ENCODE data around the gene ANKRD13D.
A peak's percentile ranks its signal among the peaks of the same experiment; 100 is the strongest.

The ANKRD13D gene

GRCh38 chr11:67275606-67276409, 13.3 kb upstream of the ANKRD13D start:
- no peaks in the 10 kb centered on the region for H3K9me3 Mint-ChIP-seq
- peaks cover 47% of the 10 kb centered on the region for H3K36me3 Mint-ChIP-seq (ENCODE audit: low read depth)
- H3K4me1 Mint-ChIP-seq (ENCODE audit: low read depth), result peaks cover 61% of the 10 kb centered on the region
- H3K27ac Mint-ChIP-seq, result peak overlapping the region; percentile 90
- no peaks in the 10 kb centered on the region for H3K27me3 Mint-ChIP-seq (ENCODE audit: low read depth)
- H3K4me3 Mint-ChIP-seq, result peak overlapping the region; percentile 64

DNA sequence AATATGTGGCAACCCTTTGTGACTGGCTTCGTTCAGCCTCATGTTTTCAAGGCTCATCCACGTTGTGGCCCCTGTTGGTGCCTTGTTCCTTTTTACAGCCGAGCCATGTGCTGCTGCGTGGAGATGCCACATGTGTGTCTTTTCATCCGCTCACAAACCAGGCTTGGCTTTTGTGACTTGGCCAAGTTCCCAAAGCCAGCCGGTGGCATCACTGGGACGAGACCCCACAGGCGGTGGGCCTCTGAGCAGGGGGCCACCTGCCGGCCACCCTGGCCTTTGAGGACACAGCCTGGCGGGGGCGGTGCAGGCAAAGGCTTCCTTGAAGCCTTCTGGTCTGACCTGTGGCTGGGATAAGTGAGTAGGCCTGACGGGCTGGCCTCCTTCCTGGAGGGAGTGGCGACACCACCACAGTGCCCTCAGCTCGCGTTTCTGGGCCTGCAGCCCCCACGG, 12.3 kb upstream of the ANKRD13D start:
- Mint-ChIP-seq H3K27me3 (ENCODE audit: low read depth) (no peaks in the 10 kb centered on the region), H3K4me3 (peak overlapping the region; percentile 64), H3K9me3 (no peaks in the 10 kb centered on the region), H3K36me3 (ENCODE audit: low read depth) (peaks cover 37% of the 10 kb centered on the region), H3K4me1 (ENCODE audit: low read depth) (peaks cover 51% of the 10 kb centered on the region), H3K27ac (peak overlapping the region; percentile 90)

- Mint-ChIP-seq H3K4me1 (ENCODE audit: low read depth) (peaks cover 48% of the 10 kb centered on the region), H3K9me3 (no peaks in the 10 kb centered on the region), H3K4me3 (peak overlapping the region; percentile 64), H3K27ac (peak overlapping the region; percentile 90), H3K27me3 (ENCODE audit: low read depth) (no peaks in the 10 kb centered on the region), H3K36me3 (ENCODE audit: low read depth) (peaks cover 35% of the 10 kb centered on the region)
Measured at GRCh38 chr11:67277231-67277961, 11.7 kb upstream of the ANKRD13D start.

- Mint-ChIP-seq H3K27me3 (ENCODE audit: low read depth) (no peaks in the 10 kb centered on the region), H3K9me3 (no peaks in the 10 kb centered on the region), H3K4me3 (peak overlapping the region; percentile 64), H3K27ac (peak overlapping the region; percentile 90), H3K36me3 (ENCODE audit: low read depth) (peaks cover 42% of the 10 kb centered on the region), H3K4me1 (ENCODE audit: low read depth) (peaks cover 47% of the 10 kb centered on the region)
Measured at GRCh38 chr11:67278135-67278938, 10.8 kb upstream of the ANKRD13D start.

- Mint-ChIP-seq H3K27ac (peak overlapping the region; percentile 83), H3K27me3 (ENCODE audit: low read depth) (no peaks in the 10 kb centered on the region), H3K36me3 (ENCODE audit: low read depth) (peaks cover 42% of the 10 kb centered on the region), H3K4me3 (peak overlapping the region; percentile 58), H3K9me3 (no peaks in the 10 kb centered on the region), H3K4me1 (ENCODE audit: low read depth) (peaks cover 50% of the 10 kb centered on the region)
Measured at GRCh38 chr11:67278939-67279588, 10.0 kb upstream of the ANKRD13D start.

- H3K27ac Mint-ChIP-seq, result peak overlapping the region; percentile 83
- H3K36me3 Mint-ChIP-seq (ENCODE audit: low read depth), result peaks cover 42% of the 10 kb centered on the region
- H3K4me3 Mint-ChIP-seq, result no peak overlapping the region
- no peaks in the 10 kb centered on the region for H3K9me3 Mint-ChIP-seq
- peaks cover 47% of the 10 kb centered on the region for H3K4me1 Mint-ChIP-seq (ENCODE audit: low read depth)
- H3K27me3 Mint-ChIP-seq (ENCODE audit: low read depth), result no peaks in the 10 kb centered on the region
Measured at GRCh38 chr11:67279589-67280340, 9.3 kb upstream of the ANKRD13D start.

DNA sequence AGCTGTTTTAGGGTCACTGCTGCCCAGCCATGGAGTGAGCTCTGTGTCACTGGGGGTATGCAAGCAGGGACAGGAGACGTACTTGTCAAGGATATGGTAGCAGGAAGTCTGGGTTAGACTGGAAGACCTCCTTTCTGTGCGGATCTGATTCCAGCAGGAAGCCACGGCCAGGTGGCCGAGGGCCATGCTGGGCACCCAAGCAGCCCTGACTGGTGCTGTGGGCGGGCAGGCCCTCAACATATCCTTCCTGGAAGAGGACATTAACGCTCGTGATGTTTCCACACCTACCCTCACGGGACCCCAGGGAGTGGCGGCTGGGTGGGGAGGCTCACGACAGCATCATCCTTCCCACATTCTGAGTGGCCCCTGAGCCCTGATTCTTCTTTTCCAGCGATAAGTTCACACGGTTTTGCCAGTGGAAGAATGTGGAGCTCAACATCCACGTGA, 8.7 kb upstream of the ANKRD13D start:
- H3K4me3 Mint-ChIP-seq, result no peak overlapping the region
- H3K27ac Mint-ChIP-seq, result peak overlapping the region; percentile 83
- H3K9me3 Mint-ChIP-seq, result no peaks in the 10 kb centered on the region
- peaks cover 42% of the 10 kb centered on the region for H3K36me3 Mint-ChIP-seq (ENCODE audit: low read depth)
- H3K4me1 Mint-ChIP-seq (ENCODE audit: low read depth), result peaks cover 44% of the 10 kb centered on the region
- no peaks in the 10 kb centered on the region for H3K27me3 Mint-ChIP-seq (ENCODE audit: low read depth)

DNA sequence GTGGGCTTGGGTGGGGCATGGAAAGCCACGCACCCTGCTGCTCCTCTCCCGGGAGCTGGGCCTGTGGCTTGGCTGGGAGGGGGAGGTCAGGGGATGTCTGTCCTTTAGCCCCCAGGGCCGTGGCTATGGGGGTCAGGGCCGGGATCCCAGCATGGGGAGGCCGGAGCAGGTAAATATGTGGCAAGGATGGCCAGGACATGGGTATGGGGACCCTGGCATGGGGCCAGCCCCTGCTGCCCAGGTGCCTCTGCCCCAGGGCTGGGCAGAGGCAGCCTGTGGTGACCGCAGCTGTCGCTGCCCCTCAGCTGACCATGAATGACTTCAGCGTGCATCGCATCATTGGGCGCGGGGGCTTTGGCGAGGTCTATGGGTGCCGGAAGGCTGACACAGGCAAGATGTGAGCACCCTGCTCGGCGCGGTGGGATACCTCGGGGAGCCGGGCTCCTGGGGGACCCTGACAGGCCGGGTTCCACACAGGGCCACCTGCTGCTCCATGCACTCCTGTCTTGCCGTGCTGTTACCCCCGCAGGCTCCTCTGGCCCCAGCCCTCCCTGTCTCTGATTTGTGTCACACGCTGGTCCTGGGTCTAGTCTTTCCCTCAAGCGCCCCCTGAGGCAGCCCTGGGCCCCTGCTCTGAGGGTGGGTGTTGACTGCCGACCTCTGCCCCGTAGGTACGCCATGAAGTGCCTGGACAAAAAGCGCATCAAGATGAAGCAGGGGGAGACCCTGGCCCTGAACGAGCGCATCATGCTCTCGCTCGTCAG, 8.1 kb upstream of the ANKRD13D start:
- Mint-ChIP-seq H3K9me3 (no peaks in the 10 kb centered on the region), H3K27ac (no peak overlapping the region), H3K36me3 (ENCODE audit: low read depth) (peaks cover 37% of the 10 kb centered on the region), H3K4me3 (no peak overlapping the region), H3K27me3 (ENCODE audit: low read depth) (no peaks in the 10 kb centered on the region), H3K4me1 (ENCODE audit: low read depth) (peaks cover 38% of the 10 kb centered on the region)

GRCh38 chr11:67281552-67282150, 7.5 kb upstream of the ANKRD13D start:
- Mint-ChIP-seq H3K27me3 (ENCODE audit: low read depth) (no peaks in the 10 kb centered on the region), H3K4me3 (no peak overlapping the region), H3K36me3 (ENCODE audit: low read depth) (peaks cover 36% of the 10 kb centered on the region), H3K4me1 (ENCODE audit: low read depth) (peaks cover 37% of the 10 kb centered on the region), H3K27ac (no peak overlapping the region), H3K9me3 (no peaks in the 10 kb centered on the region)

GRCh38 chr11:67282155-67282875, 6.8 kb upstream of the ANKRD13D start:
- Mint-ChIP-seq H3K9me3 (no peaks in the 10 kb centered on the region), H3K4me3 (no peak overlapping the region), H3K27me3 (ENCODE audit: low read depth) (no peaks in the 10 kb centered on the region), H3K27ac (peak overlapping the region; percentile 55), H3K36me3 (ENCODE audit: low read depth) (peaks cover 41% of the 10 kb centered on the region), H3K4me1 (ENCODE audit: low read depth) (peaks cover 38% of the 10 kb centered on the region)

DNA sequence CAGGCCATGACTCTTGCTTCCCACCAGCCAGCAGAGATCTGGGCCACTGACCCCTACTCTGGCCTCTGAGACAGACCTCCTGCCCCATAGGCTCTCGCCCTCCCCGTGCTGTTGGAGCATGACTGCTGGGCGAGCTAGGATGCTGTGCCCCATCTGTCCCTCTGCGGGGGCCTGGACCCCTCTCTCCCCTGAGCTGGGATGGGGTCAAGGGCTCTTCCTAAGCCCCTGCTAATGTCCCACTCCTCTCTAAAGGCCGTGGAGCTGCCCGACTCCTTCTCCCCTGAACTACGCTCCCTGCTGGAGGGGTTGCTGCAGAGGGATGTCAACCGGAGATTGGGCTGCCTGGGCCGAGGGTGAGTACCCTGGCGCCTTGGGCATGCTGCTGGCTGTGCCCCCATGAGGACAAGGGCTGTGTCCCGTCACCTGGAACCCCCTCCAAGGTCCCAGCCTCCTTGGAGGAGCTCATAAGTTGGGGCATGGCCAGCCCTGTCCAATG, 6.2 kb upstream of the ANKRD13D start:
- no peaks in the 10 kb centered on the region for H3K9me3 Mint-ChIP-seq
- peak overlapping the region; percentile 55 for H3K27ac Mint-ChIP-seq
- peaks cover 39% of the 10 kb centered on the region for H3K36me3 Mint-ChIP-seq (ENCODE audit: low read depth)
- H3K4me1 Mint-ChIP-seq (ENCODE audit: low read depth), result peaks cover 38% of the 10 kb centered on the region
- H3K27me3 Mint-ChIP-seq (ENCODE audit: low read depth), result no peaks in the 10 kb centered on the region
- no peak overlapping the region for H3K4me3 Mint-ChIP-seq

DNA sequence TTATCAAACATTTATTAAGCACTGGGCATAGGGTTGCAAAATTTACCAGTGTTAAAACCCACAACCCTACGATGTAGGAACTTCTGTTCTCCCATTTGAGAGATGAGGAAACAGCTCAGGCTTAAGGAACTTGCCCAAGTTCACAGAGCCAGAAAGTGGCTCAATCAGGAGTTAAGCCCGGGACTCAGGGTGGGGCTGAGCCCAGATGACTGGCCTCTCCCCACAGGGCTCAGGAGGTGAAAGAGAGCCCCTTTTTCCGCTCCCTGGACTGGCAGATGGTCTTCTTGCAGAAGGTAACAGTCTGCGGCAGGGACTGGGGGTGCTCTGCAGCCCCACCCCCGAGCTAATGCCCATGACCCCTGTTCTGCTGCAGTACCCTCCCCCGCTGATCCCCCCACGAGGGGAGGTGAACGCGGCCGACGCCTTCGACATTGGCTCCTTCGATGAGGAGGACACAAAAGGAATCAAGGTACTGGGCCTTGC, 5.6 kb upstream of the ANKRD13D start:
- Mint-ChIP-seq H3K27ac (no peak overlapping the region), H3K27me3 (ENCODE audit: low read depth) (no peaks in the 10 kb centered on the region), H3K4me1 (ENCODE audit: low read depth) (peaks cover 40% of the 10 kb centered on the region), H3K4me3 (no peak overlapping the region), H3K36me3 (ENCODE audit: low read depth) (peaks cover 39% of the 10 kb centered on the region), H3K9me3 (no peaks in the 10 kb centered on the region)

All from T-helper 1 cell treated with Interleukin-12 subunit alpha and Interleukin-12 subunit beta and Interleukin-4 antibody, amounts not matched to agents 30 μg/mL and 1 μg/mL, for 36 hours (primary cell).